Chondrocyte (in vitro differentiated cells): Measurements from ENCODE around the gene DDX47. TPM values are rescaled to one million over a fixed set of nuclear protein-coding genes. Genes with fewer than 3 reads are reported as not detected.
"Not testable (repeated sequence)": the region's sequence is repeated elsewhere in the genome, so short reads cannot be mapped to it uniquely, and the experiment has no call there.

Experiments
- DNase-seq: peaks from one replicate; pipeline ENCODE4 v3.0.0; 2021; ENCODE audit warnings: mixed read lengths, low spot score
- H3K27ac Mint-ChIP-seq: one replicate; pipeline ENCODE4 v1.8.0; 2021; ENCODE audit warnings: mild to moderate bottlenecking, moderate library complexity, mixed read lengths; ENCODE audit not compliant: unreplicated experiment
- H3K27me3 Mint-ChIP-seq: 2 replicates; pipeline ENCODE4 v1.8.0; 2021; ENCODE audit warnings: low read depth, mixed read lengths
- H3K36me3 Mint-ChIP-seq: 2 replicates; pipeline ENCODE4 v1.8.0; 2021; ENCODE audit warnings: low read depth, mixed read lengths
- H3K4me1 Mint-ChIP-seq: 2 replicates; pipeline ENCODE4 v1.8.0; 2021; ENCODE audit warnings: low read depth, mild to moderate bottlenecking, mixed read lengths
- H3K4me3 Mint-ChIP-seq: one replicate; pipeline ENCODE4 v1.8.0; 2021; ENCODE audit warnings: mild to moderate bottlenecking, moderate library complexity, mixed read lengths; ENCODE audit not compliant: unreplicated experiment
- H3K9me3 Mint-ChIP-seq: 2 replicates; pipeline ENCODE4 v1.8.0; 2021; ENCODE audit warnings: low read depth, mixed read lengths
- CTCF ChIP-seq: fragments of 200-600 bp; sonication (generic); IDR thresholded peaks from 2 replicates; pipeline ENCODE4 v1.5.0; 2021; ENCODE audit warnings: antibody characterized with exemption, mild to moderate bottlenecking, moderate library complexity
- total RNA-seq: library from RNA; stranded (reverse); gene quantifications from 3 replicates; pipeline ENCODE4 v1.2.1, GENCODE V29; 2021

Gene DDX47
- total RNA-seq, 1 donor from 2014 or later = 39.3 TPM

GRCh38 chr12:12797794-12798152, 15.4 kb upstream of the DDX47 start:
- Mint-ChIP-seq H3K27ac (no peak overlapping the region), H3K4me3 (no peak overlapping the region), H3K36me3 (peaks cover 1% of the 10 kb centered on the region), H3K4me1 (peaks cover 10% of the 10 kb centered on the region), H3K9me3 (no peaks in the 10 kb centered on the region), H3K27me3 (no peaks in the 10 kb centered on the region)
- no peak for DNase-seq
- no peak for TF ChIP-seq CTCF

GRCh38 chr12:12798480-12798879, 14.7 kb upstream of the DDX47 start:
- TF ChIP-seq CTCF = no peak
- H3K27ac Mint-ChIP-seq = no peak overlapping the region
- H3K4me1 Mint-ChIP-seq = peaks cover 17% of the 10 kb centered on the region
- no peaks in the 10 kb centered on the region for H3K27me3 Mint-ChIP-seq
- H3K9me3 Mint-ChIP-seq = no peaks in the 10 kb centered on the region
- DNase-seq = no peak
- peaks cover 1% of the 10 kb centered on the region for H3K36me3 Mint-ChIP-seq
- no peak overlapping the region for H3K4me3 Mint-ChIP-seq

- Mint-ChIP-seq H3K4me1 (peaks cover 25% of the 10 kb centered on the region), H3K9me3 (no peaks in the 10 kb centered on the region), H3K36me3 (peaks cover 1% of the 10 kb centered on the region), H3K4me3 (no peak overlapping the region), H3K27ac (no peak overlapping the region), H3K27me3 (no peaks in the 10 kb centered on the region)
- TF ChIP-seq CTCF = no peak
- DNase-seq = no peak
Measured at GRCh38 chr12:12799163-12799920, 13.8 kb upstream of the DDX47 start.

- no peaks in the 10 kb centered on the region for H3K27me3 Mint-ChIP-seq
- no peaks in the 10 kb centered on the region for H3K9me3 Mint-ChIP-seq
- H3K27ac Mint-ChIP-seq = peak overlapping the region; percentile 32
- peaks cover 31% of the 10 kb centered on the region for H3K4me1 Mint-ChIP-seq
- peaks cover 1% of the 10 kb centered on the region for H3K36me3 Mint-ChIP-seq
- TF ChIP-seq CTCF = no peak
- H3K4me3 Mint-ChIP-seq = no peak overlapping the region
- no peak for DNase-seq
Measured at GRCh38 chr12:12800406-12801180, 12.6 kb upstream of the DDX47 start.

- H3K27me3 Mint-ChIP-seq, H3K27ac Mint-ChIP-seq, DNase-seq, H3K9me3 Mint-ChIP-seq, H3K4me3 Mint-ChIP-seq, H3K36me3 Mint-ChIP-seq: not testable (repeated sequence)
- H3K4me1 Mint-ChIP-seq = peaks cover 31% of the 10 kb centered on the region
Measured at GRCh38 chr12:12801656-12802055, 11.5 kb upstream of the DDX47 start.
